Activated CD4-positive, alpha-beta memory T cell treated with anti-CD3 and anti-CD28 coated beads for 36 hours (primary cell): ENCODE data around the gene NPM1. TPM values are rescaled to one million over a fixed set of nuclear protein-coding genes. Genes with fewer than 3 reads are reported as not detected.
"Not testable (repeated sequence)": the region's sequence is repeated elsewhere in the genome, so short reads cannot be mapped to it uniquely, and the experiment has no call there.

ENCODE experiments used
- CTCF ChIA-PET: fragments of 350-600 bp; sonication (Branson Sonifier 250); formaldehyde crosslinking; loops from one replicate; lab custom pipeline; 2021; ENCODE audit warnings: antibody characterized with exemption, inconsistent platforms; lab: Charles Lee
- POLR2A ChIA-PET: fragments of 350-600 bp; sonication (Branson Sonifier 250); formaldehyde crosslinking; loops from one replicate; lab custom pipeline; 2021; ENCODE audit warnings: antibody characterized with exemption; lab: Charles Lee
- DNase-seq: peaks from one replicate; pipeline ENCODE4 v3.0.0-alpha.2; 2020
- H3K27ac Mint-ChIP-seq: one replicate; pipeline ENCODE4 v1.8.0; 2021; ENCODE audit warnings: mixed read lengths
- H3K27me3 Mint-ChIP-seq: one replicate; pipeline ENCODE4 v1.8.0; 2021; ENCODE audit warnings: mixed read lengths
- H3K36me3 Mint-ChIP-seq: one replicate; pipeline ENCODE4 v1.8.0; 2021; ENCODE audit warnings: mixed read lengths
- H3K4me1 Mint-ChIP-seq: one replicate; pipeline ENCODE4 v1.8.0; 2021; ENCODE audit warnings: low read depth, mixed read lengths
- H3K4me3 Mint-ChIP-seq: one replicate; pipeline ENCODE4 v1.8.0; 2021; ENCODE audit warnings: mild to moderate bottlenecking, mixed read lengths
- H3K9me3 Mint-ChIP-seq: one replicate; pipeline ENCODE4 v1.8.0; 2021; ENCODE audit warnings: mixed read lengths
- intact Hi-C: fragments of 100-400 bp; cut with micrococcal nuclease; formaldehyde crosslinking; loops from one replicate; pipeline ENCODE4 v1.15.1; 2023
- total RNA-seq, 2 experiments: library from RNA; stranded (reverse); gene quantifications; one replicate each; pipeline ENCODE4 v1.2.3, GENCODE V29; 2021

Gene NPM1
- total RNA-seq, 2 experiments from 2014 or later: 2,483 to 2,592 TPM

GRCh38 chr5:171365351-171365750, 22.3 kb upstream of the NPM1 start:
- Mint-ChIP-seq H3K4me1 (no peaks in the 10 kb centered on the region), H3K9me3 (no peaks in the 10 kb centered on the region), H3K36me3 (no peaks in the 10 kb centered on the region), H3K27me3 (peaks cover 11% of the 10 kb centered on the region), H3K4me3 (no peak overlapping the region), H3K27ac (no peak overlapping the region)
- DNase-seq: no peak
- ChIA-PET CTCF (interaction anchor here (0.6 kb wide), 1 partner anchor 101 kb away, joined by 3 read pairs; no protein-coding TSS in a partner anchor), POLR2A (no interaction called here)
- intact Hi-C loops: no loop called here

GRCh38 chr5:171366645-171367044, 21.0 kb upstream of the NPM1 start:
- ChIA-PET CTCF (interaction anchor here (0.6 kb wide), 2 partner anchors 97 to 933 kb away, joined by 3 read pairs; no protein-coding TSS in a partner anchor), POLR2A (no interaction called here)
- H3K9me3 Mint-ChIP-seq: no peaks in the 10 kb centered on the region
- no peak for DNase-seq
- intact Hi-C loops: no loop called here
- no peak overlapping the region for H3K27ac Mint-ChIP-seq
- H3K27me3 Mint-ChIP-seq: peaks cover 11% of the 10 kb centered on the region
- H3K4me3 Mint-ChIP-seq: no peak overlapping the region
- H3K4me1 Mint-ChIP-seq: no peaks in the 10 kb centered on the region
- H3K36me3 Mint-ChIP-seq: no peaks in the 10 kb centered on the region

- no peak for DNase-seq
- H3K27me3 Mint-ChIP-seq: peaks cover 11% of the 10 kb centered on the region
- H3K36me3 Mint-ChIP-seq: no peaks in the 10 kb centered on the region
- intact Hi-C loops: no loop called here
- no peaks in the 10 kb centered on the region for H3K4me1 Mint-ChIP-seq
- no peak overlapping the region for H3K27ac Mint-ChIP-seq
- POLR2A ChIA-PET: no interaction called here
- no peak overlapping the region for H3K4me3 Mint-ChIP-seq
- H3K9me3 Mint-ChIP-seq: no peaks in the 10 kb centered on the region
- CTCF ChIA-PET: interaction anchor here (0.6 kb wide), 1 partner anchor 96 kb away, joined by 3 read pairs; no protein-coding TSS in a partner anchor
These were observed 20.0 kb upstream of the NPM1 start for GRCh38 chr5:171367424-171368370.

GRCh38 chr5:171369056-171369455, 18.6 kb upstream of the NPM1 start:
- Mint-ChIP-seq H3K36me3 (no peaks in the 10 kb centered on the region), H3K27me3 (peaks cover 8% of the 10 kb centered on the region), H3K4me3 (no peak overlapping the region), H3K27ac (no peak overlapping the region), H3K4me1 (no peaks in the 10 kb centered on the region), H3K9me3 (no peaks in the 10 kb centered on the region)
- ChIA-PET POLR2A (no interaction called here), CTCF (no interaction called here)
- intact Hi-C loops: no loop called here
- DNase-seq: no peak

- POLR2A ChIA-PET: no interaction called here
- Mint-ChIP-seq H3K9me3 (no peaks in the 10 kb centered on the region), H3K4me3 (no peak overlapping the region), H3K36me3 (no peaks in the 10 kb centered on the region), H3K4me1 (no peaks in the 10 kb centered on the region), H3K27ac (no peak overlapping the region), H3K27me3 (peaks cover 6% of the 10 kb centered on the region)
- intact Hi-C loops: no loop called here
- no peak for DNase-seq
- CTCF ChIA-PET: interaction anchor here (0.7 kb wide), 1 partner anchor 237 kb away, joined by 3 read pairs; no protein-coding TSS in a partner anchor
These were observed 17.8 kb upstream of the NPM1 start for GRCh38 chr5:171369898-171370297.

- H3K27ac Mint-ChIP-seq, DNase-seq, H3K9me3 Mint-ChIP-seq, H3K27me3 Mint-ChIP-seq, POLR2A ChIA-PET, H3K36me3 Mint-ChIP-seq, intact Hi-C loops, H3K4me3 Mint-ChIP-seq, CTCF ChIA-PET, H3K4me1 Mint-ChIP-seq: not testable (repeated sequence)
These were observed 16.8 kb upstream of the NPM1 start for GRCh38 chr5:171370881-171371280.

- Mint-ChIP-seq H3K36me3 (no peaks in the 10 kb centered on the region), H3K27me3 (peaks cover 3% of the 10 kb centered on the region), H3K4me3 (no peak overlapping the region), H3K4me1 (no peaks in the 10 kb centered on the region), H3K9me3 (no peaks in the 10 kb centered on the region), H3K27ac (no peak overlapping the region)
- CTCF ChIA-PET: no interaction called here
- intact Hi-C loops: no loop called here
- POLR2A ChIA-PET: no interaction called here
- DNase-seq: no peak
These were observed 16.3 kb upstream of the NPM1 start for GRCh38 chr5:171371326-171371725.

GRCh38 chr5:171379961-171380360, 7.7 kb upstream of the NPM1 start:
- no peak overlapping the region for H3K4me3 Mint-ChIP-seq
- no peaks in the 10 kb centered on the region for H3K27me3 Mint-ChIP-seq
- intact Hi-C loops: no loop called here
- no peaks in the 10 kb centered on the region for H3K4me1 Mint-ChIP-seq
- CTCF ChIA-PET: no interaction called here
- no peak overlapping the region for H3K27ac Mint-ChIP-seq
- no peaks in the 10 kb centered on the region for H3K36me3 Mint-ChIP-seq
- H3K9me3 Mint-ChIP-seq: no peaks in the 10 kb centered on the region
- POLR2A ChIA-PET: no interaction called here
- no peak for DNase-seq

- H3K27me3 Mint-ChIP-seq, POLR2A ChIA-PET, DNase-seq, CTCF ChIA-PET, H3K27ac Mint-ChIP-seq, H3K9me3 Mint-ChIP-seq, intact Hi-C loops, H3K4me3 Mint-ChIP-seq: not testable (repeated sequence)
- peaks cover 21% of the 10 kb centered on the region for H3K36me3 Mint-ChIP-seq
- H3K4me1 Mint-ChIP-seq: peaks cover 12% of the 10 kb centered on the region
These were observed 3.2 kb upstream of the NPM1 start for GRCh38 chr5:171384416-171384815.

GRCh38 chr5:171384999-171385398, 2.6 kb upstream of the NPM1 start:
- Mint-ChIP-seq H3K4me1 (peaks cover 17% of the 10 kb centered on the region), H3K36me3 (peaks cover 27% of the 10 kb centered on the region)
- DNase-seq, H3K9me3 Mint-ChIP-seq, CTCF ChIA-PET, POLR2A ChIA-PET, H3K27ac Mint-ChIP-seq, H3K27me3 Mint-ChIP-seq, H3K4me3 Mint-ChIP-seq: not testable (repeated sequence)
- intact Hi-C loops: loop anchor here (5.0 kb wide), 7 partner anchors 727 to 1803 kb away; partner anchors contain the start of genes DUSP1, LCP2, SPDL1 and STK10

- ChIA-PET CTCF (interaction anchor here (1.1 kb wide), 1 partner anchor 33 kb away, joined by 5 read pairs; the partner anchor contains the start of gene FGF18), POLR2A (interaction anchor here (0.8 to 1.0 kb wide), 5 partner anchors 8 to 1088 kb away, joined by 3 to 4 read pairs (median 3); partner anchors contain the start of genes FGF18 and LCP2)
- Mint-ChIP-seq H3K27me3 (peaks cover 3% of the 10 kb centered on the region), H3K9me3 (no peaks in the 10 kb centered on the region), H3K36me3 (peaks cover 38% of the 10 kb centered on the region), H3K4me3 (no peak overlapping the region), H3K27ac (no peak overlapping the region), H3K4me1 (peaks cover 28% of the 10 kb centered on the region)
- intact Hi-C loops: loop anchor here (2.0 to 5.0 kb wide), 9 partner anchors 31 to 1804 kb away; partner anchors contain the start of genes CREBRF, DUSP1, LCP2 and SPDL1
- DNase-seq: no peak
These were observed 1.5 kb upstream of the NPM1 start for GRCh38 chr5:171386006-171386671.
